Cardiac septum (tissue), 1 donor: Measurements from ENCODE around the gene CKLF. TPM values are rescaled to one million over a fixed set of nuclear protein-coding genes. Genes with fewer than 3 reads are reported as not detected.
"Not testable (repeated sequence)": the region's sequence is repeated elsewhere in the genome, so short reads cannot be mapped to it uniquely, and the experiment has no call there.

Experiments
- DNase-seq: peaks from one replicate; pipeline ENCODE4 v3.0.0-alpha.2; 2020; ENCODE audit warnings: low spot score
- intact Hi-C: fragments of 100-400 bp; cut with DNase I; formaldehyde crosslinking; loops from one replicate; pipeline ENCODE4 v1.14.0; 2022
- total RNA-seq: library from RNA; stranded (reverse); fragmentation: NEBNext Ultra II Directional; extraction: Animal tissue kit (Norgen Biotek cat#: 25700); gene quantifications from one replicate; pipeline ENCODE4 v1.2.1, GENCODE V29; 2021
- donor health status: DM: no; HTN: no; CAD: no.

Gene CKLF
- total RNA-seq, 1 donor from 2014 or later: 10.5 TPM

- intact Hi-C loops: loop anchor here (5.0 kb wide), 1 partner anchor 89 kb away; the partner anchor contains the start of gene CMTM4
- DNase-seq: peak; percentile 92
These were observed 56.1 kb downstream of the CKLF start for GRCh38 chr16:66608241-66609138.

GRCh38 chr16:66609139-66609510 is 56.7 kb downstream of the CKLF start:
- intact Hi-C loops: loop anchor here (5.0 kb wide), 1 partner anchor 88 kb away; the partner anchor contains the start of gene CMTM4
- no peak for DNase-seq

GRCh38 chr16:66610111-66610820 is 57.9 kb downstream of the CKLF start:
- intact Hi-C loops: no loop called here
- DNase-seq: no peak

- DNase-seq, intact Hi-C loops: not testable (repeated sequence)
These were observed 59.5 kb downstream of the CKLF start for GRCh38 chr16:66611911-66612310.

GRCh38 chr16:66612422-66612821 is 60.0 kb downstream of the CKLF start:
- intact Hi-C loops: no loop called here
- DNase-seq: no peak

- DNase-seq: no peak
- intact Hi-C loops: no loop called here
These were observed 61.9 kb downstream of the CKLF start for GRCh38 chr16:66614161-66614802.

Other genes with a start within 250 kb of the CKLF start
- gene CDH5, start 185.9 kb upstream of the CKLF start, total RNA-seq: 51.9 TPM
- gene BEAN1, start 125.3 kb upstream of the CKLF start, total RNA-seq: 2.8 TPM
- 23.4 TPM for gene TK2, start 2.5 kb upstream of the CKLF start, total RNA-seq
- gene CMTM1, start 13.9 kb downstream of the CKLF start, total RNA-seq: 1.3 TPM
- gene CMTM2, start 26.9 kb downstream of the CKLF start, total RNA-seq: 1.3 TPM
- 10.4 TPM for gene CMTM3, start 52.1 kb downstream of the CKLF start, total RNA-seq
- gene CMTM4, start 144.2 kb downstream of the CKLF start, total RNA-seq: 10.4 TPM
- gene DYNC1LI2, start 199.0 kb downstream of the CKLF start, total RNA-seq: 123 TPM
- not detected for gene TERB1, start 249.0 kb downstream of the CKLF start, total RNA-seq